Effector CD4-positive, alpha-beta T cell (primary cell): Measurements from ENCODE around the gene CRACR2A.

Source experiments
- DNase-seq: peaks from one replicate; pipeline ENCODE4 v3.0.0-alpha.2; 2020

Gene CRACR2A

DNA sequence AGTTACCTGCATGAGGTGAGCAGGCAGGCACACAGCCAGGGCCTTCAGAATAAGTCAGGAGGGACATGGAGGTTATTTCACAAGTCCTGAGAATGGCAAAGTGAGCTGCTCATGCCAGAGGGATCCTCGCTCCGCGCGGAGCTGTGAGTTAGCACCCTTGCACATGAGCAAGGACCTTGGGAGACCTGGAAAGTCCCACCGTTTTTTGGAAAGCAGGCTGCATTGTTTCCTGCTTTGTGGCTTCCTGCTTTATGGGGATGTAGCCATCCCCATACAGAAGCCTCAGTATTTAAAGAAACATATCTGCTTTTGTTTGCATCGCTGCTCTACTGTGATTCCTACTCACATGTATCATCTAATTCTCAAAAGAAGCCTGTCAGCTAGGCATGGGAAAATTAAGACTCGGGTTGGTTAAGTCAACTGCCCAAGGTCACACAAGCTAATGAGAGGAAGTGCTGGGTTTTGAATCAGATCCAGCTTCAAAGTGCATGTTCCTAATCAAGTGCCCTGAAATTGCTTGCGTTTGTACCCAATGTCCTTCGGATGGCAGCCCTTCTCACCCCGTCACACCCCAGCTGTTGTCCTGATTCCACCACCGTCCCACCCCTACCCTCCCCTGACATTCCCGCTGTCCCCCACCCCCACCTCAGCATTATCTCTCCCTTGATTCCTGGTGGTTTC lies 106.2 kb downstream of the CRACR2A start:
- DNase-seq = no peak

DNA sequence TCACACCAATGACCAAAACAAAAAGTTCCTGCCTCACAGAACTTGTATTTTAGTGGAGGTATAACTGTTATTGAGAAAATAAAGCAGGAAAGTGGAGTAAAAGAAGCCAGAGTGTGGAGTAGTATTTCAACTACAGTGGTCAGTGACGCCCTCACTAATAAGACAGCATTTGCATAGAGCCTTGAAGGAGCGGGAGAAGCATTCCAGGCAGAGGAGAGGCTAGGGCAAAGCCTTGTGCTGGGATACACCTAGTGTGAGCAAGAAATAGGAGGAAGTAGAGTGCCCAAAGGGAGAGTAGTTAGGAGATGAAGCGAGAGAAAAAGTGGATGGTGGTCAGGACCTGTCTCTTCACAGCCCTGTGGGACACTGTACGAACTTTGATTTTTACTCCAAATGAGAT lies 107.8 kb downstream of the CRACR2A start:
- no peak for DNase-seq

DNA sequence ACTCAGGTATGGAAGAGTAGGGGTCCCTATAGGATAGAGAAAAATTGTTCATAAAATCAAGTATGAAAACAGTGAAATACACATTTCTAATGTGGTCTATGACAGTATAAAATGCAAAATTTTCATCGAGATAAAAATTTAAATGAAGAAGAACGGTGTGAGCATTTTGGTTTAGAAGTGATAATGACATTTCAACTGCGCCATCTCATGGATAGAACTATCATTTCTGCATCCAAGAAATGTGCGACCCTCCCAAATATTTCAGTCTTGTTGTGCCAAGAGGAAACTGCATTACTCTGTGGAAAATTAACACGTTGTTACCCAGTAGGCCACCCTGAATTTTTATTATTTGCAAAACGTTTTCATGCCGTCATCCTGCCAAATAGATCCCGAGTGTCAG lies 108.8 kb downstream of the CRACR2A start:
- no peak for DNase-seq

DNA sequence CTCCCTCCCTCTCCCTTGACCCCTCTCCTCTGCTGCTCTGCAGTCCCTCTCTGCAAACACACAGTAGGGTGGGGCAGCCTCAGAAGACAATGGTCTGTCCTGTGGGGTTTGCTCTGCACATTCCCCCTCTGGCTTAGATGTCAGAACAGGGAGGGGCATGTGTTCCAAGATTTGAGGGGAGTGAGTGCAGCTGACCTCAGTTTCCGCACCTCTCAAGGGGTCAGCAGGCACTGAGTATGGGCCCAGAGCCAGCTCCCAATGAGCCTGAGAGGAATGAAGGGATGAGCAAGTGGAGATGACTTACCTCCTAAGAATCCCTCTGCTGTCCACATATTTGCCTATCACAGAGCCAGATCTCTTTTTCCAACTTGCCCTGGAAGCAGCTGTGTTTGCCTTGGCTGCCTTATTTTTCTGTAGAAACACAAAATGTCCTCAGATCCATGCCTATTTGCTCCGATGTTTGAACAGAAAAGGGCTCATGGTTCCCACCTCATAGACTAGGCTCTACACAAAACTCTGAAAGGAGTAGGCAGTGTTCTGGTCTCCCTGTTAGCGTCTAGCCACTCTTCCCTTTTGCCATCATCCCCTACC lies 111.4 kb downstream of the CRACR2A start:
- DNase-seq = no peak

DNA sequence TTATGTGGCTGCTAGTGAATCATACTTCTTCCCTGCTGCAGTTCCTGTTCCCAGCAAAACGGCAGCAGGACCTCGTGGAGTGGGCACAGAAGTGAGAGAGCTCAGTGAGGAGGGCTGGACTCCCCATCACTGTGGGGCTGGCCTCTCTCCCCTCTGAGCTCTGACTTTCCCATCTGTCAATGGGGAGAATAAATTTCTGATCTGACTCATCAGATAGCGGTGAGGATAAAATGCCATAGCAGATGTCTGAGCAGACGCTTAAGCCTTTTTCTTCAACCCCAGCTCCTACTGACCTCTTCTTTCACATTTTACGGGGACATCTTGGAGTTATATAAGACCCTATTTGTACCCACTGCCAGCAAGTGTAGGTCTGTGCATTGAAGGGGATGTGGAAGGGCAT lies 116.6 kb downstream of the CRACR2A start:
- DNase-seq = no peak

DNA sequence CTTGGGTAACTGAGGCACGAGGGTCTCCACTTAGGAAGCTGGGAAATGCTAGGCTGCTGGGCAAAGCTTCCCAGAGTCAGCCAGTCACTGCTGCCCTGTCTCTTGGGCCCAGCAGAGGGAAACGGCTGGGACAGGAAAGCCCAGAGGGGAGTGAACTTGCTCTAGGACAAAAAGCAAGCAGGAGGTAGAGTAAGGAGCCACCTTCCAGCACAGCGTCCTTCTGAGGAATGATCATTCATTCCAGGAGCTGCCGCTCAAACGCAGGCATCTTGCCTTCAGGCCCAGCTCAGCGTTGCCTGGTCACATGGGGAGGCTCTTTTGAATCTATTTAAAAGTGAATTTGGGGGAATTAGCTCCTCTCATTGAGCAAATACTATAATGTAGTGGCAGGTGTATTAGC lies 118.6 kb downstream of the CRACR2A start:
- no peak for DNase-seq

DNA sequence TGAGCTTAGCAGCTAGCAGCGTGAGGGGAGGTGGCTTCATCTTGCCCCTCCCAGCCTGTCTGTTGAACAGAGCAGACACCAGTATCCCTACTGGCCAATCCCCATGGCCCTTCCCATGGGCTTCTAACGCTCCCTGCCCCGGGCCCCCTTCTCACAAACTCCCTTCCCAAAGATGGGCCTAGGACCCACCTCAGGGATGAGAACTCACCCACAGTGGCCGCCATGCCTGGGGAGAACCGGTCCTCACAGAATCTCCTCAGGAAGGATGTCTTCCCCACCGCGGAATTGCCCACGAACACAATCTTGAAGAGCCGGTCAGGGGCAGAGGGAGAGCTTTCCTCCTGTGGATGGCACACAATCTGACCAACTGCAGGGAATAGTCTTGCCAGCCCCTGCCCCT lies 119.5 kb downstream of the CRACR2A start:
- DNase-seq = no peak

DNA sequence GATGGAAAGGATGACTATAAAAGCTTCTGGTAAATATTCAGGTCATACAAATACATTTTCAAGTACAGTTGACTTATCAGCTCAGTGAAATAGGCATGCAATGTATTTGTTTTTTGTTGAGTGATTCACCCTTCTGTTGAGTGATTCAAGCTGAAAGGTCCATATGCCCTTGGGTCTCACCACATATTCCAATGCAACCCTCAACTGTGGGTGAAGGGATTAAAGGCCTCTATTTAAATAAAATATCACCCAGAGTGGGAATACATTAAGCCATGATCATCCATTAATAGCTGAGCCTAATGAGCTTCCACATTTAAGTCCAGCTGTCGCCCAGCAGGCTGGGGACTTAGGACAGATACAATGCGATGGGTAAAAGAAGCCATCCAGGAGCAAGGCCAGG lies 120.2 kb downstream of the CRACR2A start:
- DNase-seq = no peak

DNA sequence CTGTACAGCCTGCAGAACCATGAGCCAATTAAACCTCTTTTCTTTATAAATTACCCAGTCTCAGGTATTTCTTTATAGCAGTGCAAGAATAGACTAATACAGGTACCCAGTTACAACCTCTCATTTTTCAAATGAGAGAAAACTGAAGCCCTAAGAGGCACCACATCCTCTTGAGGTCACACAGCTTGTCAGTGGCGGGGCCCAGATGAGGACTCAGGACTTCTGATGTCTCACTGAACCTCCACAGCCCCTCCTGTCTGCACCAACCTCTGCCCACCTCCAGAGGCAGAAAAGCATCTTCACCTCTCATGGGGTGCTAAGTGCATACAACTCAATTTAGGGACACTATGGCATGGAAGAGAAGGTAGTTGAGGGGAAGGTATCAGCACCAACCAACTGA lies 120.7 kb downstream of the CRACR2A start:
- no peak for DNase-seq

DNA sequence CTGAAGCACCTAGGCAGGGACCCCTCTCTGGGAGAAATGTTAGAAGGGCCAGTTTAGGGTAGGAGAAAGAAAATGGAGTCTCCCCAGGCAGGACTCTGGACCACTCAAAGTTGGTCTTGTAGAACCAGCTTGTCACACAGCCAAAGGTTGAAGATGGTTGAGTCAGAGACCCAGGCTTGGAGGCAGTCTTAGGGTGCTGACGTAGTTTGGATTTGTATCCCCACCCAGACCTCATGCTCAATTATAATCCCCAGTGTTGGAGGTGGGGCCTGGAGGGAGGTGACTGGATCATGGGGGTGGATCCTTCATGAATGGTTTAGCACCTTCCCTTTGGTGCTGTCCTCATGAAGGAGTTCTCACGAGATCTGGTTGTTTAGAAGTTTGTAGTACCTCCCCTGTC lies 121.2 kb downstream of the CRACR2A start:
- no peak for DNase-seq

DNA sequence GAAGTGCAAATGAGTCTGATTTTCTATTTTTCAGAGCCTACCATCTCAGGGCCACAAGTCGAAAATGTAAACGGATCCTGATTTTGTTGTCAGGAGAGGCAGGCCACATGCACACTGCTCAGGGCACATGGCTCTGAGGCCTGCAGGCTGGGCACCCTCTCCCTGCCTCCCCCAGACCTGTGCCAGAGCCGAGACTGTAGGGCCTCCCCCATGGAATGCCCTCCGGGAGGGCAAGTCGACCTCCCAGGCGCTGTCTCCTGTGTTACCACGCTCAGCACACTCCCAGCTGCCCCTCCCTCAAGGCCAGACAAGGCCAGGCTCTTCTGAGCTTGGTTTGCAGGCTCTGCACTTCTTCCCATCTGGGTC lies 121.7 kb downstream of the CRACR2A start:
- DNase-seq = no peak

DNA sequence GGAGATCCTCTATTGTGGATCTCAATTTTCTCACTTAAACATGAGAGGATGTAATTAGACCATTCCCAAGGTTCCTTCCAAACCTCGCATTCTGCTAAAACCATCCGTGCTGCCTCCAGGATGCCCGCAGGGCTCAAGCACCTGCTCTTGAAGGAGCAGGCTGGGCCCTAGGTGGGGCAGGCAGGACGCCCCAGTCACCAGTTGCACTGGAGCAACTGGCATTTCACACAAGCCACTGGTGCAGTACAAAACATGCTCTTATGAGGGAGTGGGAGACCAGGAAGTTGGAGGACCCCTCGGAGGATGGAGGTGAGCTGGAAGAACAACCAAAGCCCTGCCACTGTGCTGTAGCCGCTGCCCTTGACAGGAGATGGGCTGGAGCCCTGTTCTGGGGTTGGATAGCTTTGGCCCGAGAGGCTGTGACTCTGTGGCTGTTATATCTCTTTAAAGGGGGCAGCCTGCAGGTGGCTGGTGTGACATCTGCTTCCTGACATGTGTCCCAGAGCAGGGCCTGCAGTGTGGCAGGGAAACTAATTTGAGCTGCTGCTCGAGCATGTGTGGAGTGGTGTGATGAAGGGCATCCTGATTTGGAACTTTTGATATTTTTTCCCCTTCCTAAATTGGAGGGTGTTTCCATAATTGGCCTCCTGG lies 122.2 kb downstream of the CRACR2A start:
- DNase-seq = no peak

DNA sequence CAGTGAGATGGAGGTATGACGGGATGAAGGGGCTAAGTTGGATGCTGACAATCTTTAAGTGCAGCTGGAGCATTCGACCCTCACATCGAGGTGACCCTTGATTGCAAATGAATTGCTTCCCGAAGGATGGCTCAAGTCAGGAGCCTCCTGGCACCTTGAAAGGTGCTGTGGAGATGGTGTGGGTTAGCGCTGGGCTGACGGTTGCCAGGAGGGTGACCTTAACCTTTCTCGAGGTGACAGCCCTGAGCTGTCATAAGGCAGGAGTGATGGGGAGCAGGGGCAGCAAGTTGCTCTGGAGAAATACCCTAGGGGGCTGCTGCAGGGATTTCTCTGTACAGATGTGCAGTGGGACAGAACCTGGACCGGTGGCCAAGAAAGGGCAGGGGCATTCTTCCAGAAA lies 122.8 kb downstream of the CRACR2A start:
- DNase-seq = no peak

DNA sequence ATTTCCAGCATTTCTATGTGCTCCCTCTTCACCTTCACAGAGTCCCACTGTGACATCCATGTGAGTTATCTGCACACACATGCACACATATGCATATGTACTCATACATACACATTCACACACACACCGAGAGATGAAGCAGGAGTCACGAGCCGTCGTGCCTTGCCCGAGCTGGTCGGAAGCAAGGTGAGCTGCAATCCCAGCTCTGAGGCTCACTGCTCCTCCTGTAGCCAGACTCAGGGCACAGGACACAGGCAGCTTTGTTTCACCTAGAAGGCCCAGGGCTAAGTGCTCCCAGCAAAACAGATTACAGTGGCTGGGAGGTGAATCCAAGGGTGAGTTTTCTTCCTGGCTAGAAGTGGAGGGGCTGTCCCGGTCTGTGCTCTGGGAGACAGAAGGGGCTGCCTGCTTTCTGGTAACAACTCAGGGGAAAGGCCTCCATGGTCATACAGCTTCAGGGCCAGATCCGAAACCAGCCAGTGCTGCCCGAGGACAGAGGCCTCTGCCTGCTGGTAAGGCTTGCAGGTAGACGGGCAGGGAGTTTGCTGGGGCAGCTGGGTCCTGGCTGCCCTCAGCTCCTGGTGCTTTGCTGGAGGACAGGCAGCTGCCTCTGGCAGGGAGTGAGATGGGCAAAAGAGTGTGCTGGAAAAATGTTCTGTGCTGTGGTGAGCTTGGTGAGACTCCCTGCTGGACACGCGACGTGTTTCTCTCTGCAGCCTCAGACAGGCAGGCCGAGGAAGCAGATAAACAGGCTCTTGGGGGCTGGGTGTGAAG lies 123.7 kb downstream of the CRACR2A start:
- DNase-seq = no peak

DNA sequence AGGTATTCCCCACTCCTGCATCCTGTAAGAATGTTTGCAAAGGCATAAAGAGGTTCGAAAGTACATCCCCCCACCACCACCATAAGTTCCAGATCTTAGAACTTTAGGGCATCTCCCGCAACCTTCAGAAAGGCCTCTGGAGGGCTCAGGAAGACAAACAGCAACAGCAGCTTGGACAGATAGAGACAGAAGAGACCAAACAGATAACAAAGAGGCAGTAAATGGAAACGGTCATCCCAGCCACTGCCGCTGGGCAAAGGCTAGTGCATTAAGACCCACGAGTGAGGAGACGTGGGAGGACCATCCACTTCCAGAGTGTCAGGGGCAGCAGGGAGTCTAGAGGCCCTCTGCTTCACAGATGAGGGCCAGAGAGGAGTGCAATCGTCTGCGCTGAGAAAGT lies 124.3 kb downstream of the CRACR2A start:
- no peak for DNase-seq

DNA sequence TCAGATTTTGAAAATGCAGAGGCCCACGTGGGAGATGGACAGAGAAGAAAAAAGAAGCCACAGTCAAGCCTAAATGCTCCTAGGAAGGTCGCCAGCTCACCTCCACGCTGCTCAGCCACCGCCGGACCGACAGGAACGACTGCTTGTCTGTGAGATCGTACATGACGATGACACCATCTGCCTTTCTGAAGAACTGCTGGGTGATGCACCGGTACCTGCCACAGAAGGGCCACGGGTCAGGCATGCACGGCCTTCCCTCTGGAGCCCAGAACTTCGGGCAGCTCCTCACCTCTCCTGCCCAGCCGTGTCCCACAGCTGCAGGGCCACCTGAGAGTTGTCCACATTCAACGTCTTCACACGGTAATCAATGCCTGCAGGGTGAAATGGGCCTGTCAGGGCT lies 125.6 kb downstream of the CRACR2A start:
- DNase-seq = no peak

DNA sequence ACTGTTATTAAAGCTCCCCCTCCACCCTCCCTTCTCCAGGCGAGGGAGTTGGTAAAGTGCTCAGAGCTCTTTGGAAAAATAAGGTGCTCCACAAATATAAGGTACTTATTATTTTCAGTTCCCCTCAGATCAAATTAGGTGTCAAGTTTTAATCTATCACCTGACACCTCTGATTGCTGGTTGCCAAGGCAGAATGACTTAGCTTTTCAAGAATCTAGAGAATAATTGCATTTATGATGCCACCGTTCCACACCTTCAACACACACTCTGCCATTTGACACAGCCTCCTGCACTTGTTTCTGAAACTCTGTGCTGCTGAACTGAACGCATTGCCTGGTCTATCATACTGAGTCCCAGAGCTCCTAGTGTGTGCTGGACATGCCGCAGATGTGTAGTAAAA lies 128.6 kb downstream of the CRACR2A start:
- DNase-seq = no peak

DNA sequence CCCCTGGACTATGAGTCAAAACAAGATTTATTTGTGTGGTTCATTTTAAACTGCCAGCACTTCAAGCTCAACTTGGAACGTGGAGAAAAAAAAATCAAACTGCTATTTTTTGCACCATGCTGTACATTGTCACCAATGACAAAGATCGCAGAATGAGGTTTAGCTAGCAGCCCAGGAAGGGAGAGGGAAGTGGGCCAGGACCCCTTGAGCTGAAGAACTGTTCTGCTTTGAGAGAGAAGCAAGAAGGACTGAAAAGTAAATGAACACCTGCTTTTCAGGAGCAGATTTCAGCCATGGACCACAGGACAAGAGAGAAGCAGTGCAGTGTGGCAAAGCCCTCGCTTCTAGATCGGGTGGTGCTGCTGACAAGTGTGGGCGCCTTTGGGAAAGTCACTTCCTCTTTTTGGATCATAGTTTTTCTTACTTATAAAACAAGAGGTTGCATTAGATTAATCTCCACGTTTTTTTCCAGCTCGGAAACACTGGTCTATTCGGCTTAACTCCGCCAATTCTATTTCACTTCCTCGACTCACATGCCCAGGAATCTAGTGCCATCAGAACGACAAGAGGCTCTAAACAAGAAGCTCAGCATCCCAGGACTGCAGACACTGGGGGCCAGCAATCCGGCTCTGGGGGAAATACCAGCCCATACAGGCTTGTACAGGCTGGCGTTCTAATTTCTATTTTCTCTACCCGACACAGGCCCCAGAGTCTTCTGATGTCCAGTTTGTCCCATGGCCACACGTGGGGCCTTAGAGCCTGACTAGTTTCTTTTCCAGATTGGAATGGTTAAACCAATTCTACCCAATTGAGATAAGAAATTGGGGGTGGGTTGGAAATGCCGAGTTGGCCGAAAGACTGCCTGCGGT lies 129.9 kb downstream of the CRACR2A start:
- DNase-seq = no peak

DNA sequence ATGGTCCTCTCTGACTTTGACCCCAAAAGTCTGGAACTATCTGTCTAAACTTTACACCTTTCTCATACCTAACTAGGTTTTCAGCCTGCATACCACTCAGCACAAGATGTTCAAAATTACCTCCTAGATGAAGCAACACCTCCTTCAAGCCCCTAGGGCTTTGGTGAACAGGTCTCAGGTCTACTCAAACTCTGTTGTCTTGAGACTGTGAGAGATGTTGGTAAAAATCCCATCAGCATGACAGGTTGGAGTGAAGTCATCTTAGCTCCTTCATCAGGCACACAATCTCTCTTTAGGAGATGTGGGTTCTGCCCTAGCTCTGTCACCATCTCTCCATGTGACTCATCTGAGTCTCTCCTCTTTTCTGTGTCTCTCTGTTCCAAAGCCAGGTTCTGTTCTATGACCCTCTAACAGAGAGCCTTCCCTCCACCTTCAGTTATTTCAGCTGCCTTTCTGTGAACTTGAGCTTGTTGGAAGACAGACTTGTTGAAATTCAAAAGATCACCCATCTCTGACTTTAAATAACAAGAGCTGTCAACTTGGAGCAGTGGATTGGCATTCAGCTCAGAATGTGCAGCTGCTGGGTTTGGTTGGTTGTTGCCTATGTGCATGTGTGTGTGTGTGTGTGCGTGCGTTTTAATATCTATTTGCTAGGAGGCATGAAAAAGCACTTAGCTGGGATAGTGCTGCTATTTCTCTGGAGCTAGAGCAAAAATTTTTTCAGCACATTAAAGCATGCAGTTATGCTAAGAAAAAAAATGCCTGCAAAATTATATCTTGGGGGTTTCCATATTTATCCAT lies 130.7 kb downstream of the CRACR2A start:
- no peak for DNase-seq

DNA sequence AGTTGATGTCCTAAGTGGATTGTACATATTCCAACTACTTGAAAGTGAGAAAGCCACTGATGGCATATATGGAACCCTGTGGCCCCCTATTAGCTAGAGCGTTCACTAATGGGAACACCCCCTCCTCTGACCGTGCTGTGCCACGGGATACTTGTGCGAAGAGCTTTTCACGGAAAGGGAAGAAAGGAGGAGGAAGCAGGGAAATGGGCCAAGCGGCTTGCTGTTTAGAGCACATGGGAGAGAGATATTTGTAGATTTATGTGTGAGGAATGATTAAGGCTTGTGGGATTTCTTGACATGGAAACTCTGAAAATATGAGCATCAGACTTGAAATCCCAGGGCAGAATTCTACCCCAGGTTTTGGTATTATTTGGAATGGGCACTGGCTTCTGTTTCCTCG lies 132.1 kb downstream of the CRACR2A start:
- no peak for DNase-seq

DNA sequence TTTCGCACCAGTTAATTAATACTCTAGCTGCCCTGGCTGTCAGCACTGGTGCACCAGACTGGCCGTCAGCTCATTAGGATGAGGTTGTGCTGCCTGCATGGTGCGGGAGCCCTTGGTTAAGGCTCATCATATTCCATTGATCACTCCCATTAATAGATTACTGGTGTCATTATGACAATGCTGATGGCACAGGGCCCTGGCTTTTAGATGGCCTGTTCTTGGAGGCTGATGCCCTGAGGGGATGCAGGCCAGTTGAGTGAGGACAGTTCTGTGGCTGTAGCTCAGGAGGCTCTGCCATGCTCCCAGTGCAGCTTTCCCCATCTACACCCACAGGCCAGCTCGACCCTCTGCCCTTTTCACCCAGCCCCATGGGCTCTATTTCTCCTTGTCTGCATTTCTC lies 135.3 kb downstream of the CRACR2A start:
- DNase-seq = no peak

DNA sequence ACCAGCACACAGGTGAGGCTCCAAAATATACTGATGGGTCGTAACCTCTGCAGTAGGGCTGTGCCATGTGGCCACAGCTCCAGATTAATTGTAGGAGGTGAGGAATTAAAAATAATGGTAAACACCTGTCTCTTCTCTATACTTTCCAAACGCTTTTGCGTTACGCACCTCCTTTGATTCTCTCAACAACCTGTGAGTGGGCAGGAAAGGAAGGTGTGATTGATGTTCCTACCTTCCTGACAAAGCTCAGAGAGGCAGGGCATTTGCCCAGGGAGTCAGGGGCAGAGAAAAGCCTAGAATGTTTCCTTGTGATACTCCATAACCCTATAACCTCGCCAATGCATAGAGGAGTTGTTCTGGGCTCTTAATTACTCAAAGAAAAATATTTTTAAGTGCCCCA lies 137.0 kb downstream of the CRACR2A start:
- no peak for DNase-seq
